NB4 (cell line): Measurements from ENCODE around the gene FBN1.

Source experiments
- DNase-seq: peaks from one replicate; pipeline ENCODE4 v3.0.0; 2010; ENCODE audit warnings: low read depth
- H3K4me3 ChIP-seq: one replicate; pipeline ENCODE4 v1.5.1; 2011; ENCODE audit warnings: mild to moderate bottlenecking, low read depth, low read length, moderate library complexity
- MAX ChIP-seq: IDR thresholded peaks from 2 replicates; pipeline ENCODE4 v1.6.1; 2011; ENCODE audit warnings: low read depth, low read length
- MYC ChIP-seq: IDR thresholded peaks from 2 replicates; pipeline ENCODE4 v1.6.1; 2011; ENCODE audit warnings: low read depth, low read length
- POLR2A ChIP-seq: IDR thresholded peaks from 2 replicates; pipeline ENCODE4 v1.6.1; 2011; ENCODE audit warnings: mild to moderate bottlenecking; ENCODE audit not compliant: insufficient read length; ENCODE audit errors: extremely low read depth
- TF ChIP-seq, protein P1 (sequence below): IDR thresholded peaks from one replicate; pipeline ENCODE4 v1.5.1; 2012; ENCODE audit warnings: low read depth, low read length

Gene FBN1

GRCh38 chr15:48532946-48533345 is 112.6 kb downstream of the FBN1 start:
- no peak for DNase-seq
- TF ChIP-seq MYC, result no peak
- no peak for TF ChIP-seq MAX
- TF ChIP-seq POLR2A, result no peak
- TF ChIP-seq, protein P1, sequence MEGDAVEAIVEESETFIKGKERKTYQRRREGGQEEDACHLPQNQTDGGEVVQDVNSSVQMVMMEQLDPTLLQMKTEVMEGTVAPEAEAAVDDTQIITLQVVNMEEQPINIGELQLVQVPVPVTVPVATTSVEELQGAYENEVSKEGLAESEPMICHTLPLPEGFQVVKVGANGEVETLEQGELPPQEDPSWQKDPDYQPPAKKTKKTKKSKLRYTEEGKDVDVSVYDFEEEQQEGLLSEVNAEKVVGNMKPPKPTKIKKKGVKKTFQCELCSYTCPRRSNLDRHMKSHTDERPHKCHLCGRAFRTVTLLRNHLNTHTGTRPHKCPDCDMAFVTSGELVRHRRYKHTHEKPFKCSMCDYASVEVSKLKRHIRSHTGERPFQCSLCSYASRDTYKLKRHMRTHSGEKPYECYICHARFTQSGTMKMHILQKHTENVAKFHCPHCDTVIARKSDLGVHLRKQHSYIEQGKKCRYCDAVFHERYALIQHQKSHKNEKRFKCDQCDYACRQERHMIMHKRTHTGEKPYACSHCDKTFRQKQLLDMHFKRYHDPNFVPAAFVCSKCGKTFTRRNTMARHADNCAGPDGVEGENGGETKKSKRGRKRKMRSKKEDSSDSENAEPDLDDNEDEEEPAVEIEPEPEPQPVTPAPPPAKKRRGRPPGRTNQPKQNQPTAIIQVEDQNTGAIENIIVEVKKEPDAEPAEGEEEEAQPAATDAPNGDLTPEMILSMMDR, result no peak
- H3K4me3 ChIP-seq, result no peak overlapping the region

DNA sequence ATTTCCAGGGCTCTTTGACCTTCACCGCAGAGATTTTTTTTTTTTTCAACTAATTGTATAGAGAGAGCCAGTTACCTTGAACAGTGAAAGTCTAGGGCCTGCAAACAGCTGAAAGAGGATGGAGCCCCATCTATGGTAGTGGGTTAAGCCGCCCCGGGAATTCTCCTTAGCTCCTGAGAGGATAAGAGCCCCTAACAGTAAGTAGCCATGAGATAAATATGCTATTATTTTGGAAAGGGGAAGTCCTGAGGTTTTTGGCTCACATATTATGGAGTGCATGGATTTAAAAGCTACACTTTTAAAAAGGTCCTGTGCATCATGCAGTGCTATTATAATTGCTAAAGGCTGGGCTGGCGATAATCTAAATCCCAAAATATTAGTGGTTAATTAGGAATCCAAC is 115.0 kb downstream of the FBN1 start:
- TF ChIP-seq POLR2A, result no peak
- TF ChIP-seq MAX, result no peak
- no peak for TF ChIP-seq MYC
- TF ChIP-seq, protein P1, result no peak
- no peak for DNase-seq
- H3K4me3 ChIP-seq, result no peak overlapping the region

DNA sequence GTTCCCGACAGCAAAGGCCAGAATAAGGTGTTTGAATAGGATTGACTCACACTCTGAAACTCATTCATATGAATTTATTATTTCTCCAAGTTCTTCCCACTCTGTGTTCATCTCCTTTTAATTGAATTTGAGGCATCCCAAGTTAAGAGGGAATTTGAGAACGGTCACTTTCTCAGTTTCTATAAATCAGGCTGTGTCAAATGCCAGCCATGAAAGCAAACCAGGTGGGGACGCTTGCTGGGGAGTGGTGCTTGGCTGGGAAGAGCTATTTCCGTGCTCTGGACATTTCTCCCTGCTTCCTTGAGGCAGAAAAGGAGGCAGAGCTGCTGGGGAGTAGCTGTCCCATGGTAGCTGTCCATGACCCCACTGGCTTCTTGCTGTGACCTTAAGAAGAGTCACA is 116.6 kb downstream of the FBN1 start:
- no peak for DNase-seq
- TF ChIP-seq MAX (no peak), POLR2A (no peak), MYC (no peak)
- TF ChIP-seq, protein P1, result no peak

GRCh38 chr15:48527517-48527916 is 118.0 kb downstream of the FBN1 start:
- TF ChIP-seq, protein P1, result no peak
- TF ChIP-seq MAX (no peak), MYC (no peak), POLR2A (no peak)
- DNase-seq, result no peak
- H3K4me3 ChIP-seq, result no peak overlapping the region

More for the DNA sequence above, 116.6 kb downstream of the FBN1 start:
- no peak overlapping the region for H3K4me3 ChIP-seq

GRCh38 chr15:48522911-48523310 is 122.6 kb downstream of the FBN1 start:
- no peak for DNase-seq
- TF ChIP-seq, protein P1, result no peak
- no peak for TF ChIP-seq MAX
- TF ChIP-seq POLR2A, result no peak
- H3K4me3 ChIP-seq, result no peak overlapping the region

GRCh38 chr15:48522123-48522522 is 123.4 kb downstream of the FBN1 start:
- no peak for TF ChIP-seq MYC
- TF ChIP-seq MAX, result no peak
- TF ChIP-seq POLR2A, result no peak
- TF ChIP-seq, protein P1, result no peak
- H3K4me3 ChIP-seq, result no peak overlapping the region
- no peak for DNase-seq
